Measurements from ENCODE around the gene CTDSP2.

GRCh38 chr12:57807285-57807684 is 39.2 kb downstream of the CTDSP2 start:
- no peak for TF ChIP-seq CTCF (IDR thresholded peaks at IDR 0.05; ENCODE audit: insufficient read depth, low read depth, low read length)
- TF ChIP-seq EZH2 (IDR thresholded peaks at IDR 0.05; ENCODE audit: insufficient read depth, low read length) = no peak
